ENCODE data around the gene RALGPS1. TPM values are rescaled to one million over a fixed set of nuclear protein-coding genes. Genes with fewer than 3 reads are reported as not detected.

RALGPS1 gene
- total RNA-seq, 2 experiments from 2014 or later: 1.9 to 4.4 TPM

- no peak for ATAC-seq
- Mint-ChIP-seq H3K9me3 (ENCODE audit: low read depth) (no peaks in the 10 kb centered on the region), H3K4me3 (no peak overlapping the region), H3K27me3 (peaks cover 4% of the 10 kb centered on the region), H3K4me1 (no peaks in the 10 kb centered on the region), H3K27ac (no peak overlapping the region), H3K36me3 (no peaks in the 10 kb centered on the region)
- CTCF ChIA-PET: no interaction called here
- DNase-seq: no peak
These were observed 344.3 kb downstream of the RALGPS1 start for GRCh38 chr9:127258606-127259471.

GRCh38 chr9:127262602-127263001, 348.0 kb downstream of the RALGPS1 start:
- Mint-ChIP-seq H3K4me1 (no peaks in the 10 kb centered on the region), H3K36me3 (no peaks in the 10 kb centered on the region), H3K9me3 (ENCODE audit: low read depth) (no peaks in the 10 kb centered on the region), H3K27ac (no peak overlapping the region), H3K27me3 (no peaks in the 10 kb centered on the region), H3K4me3 (no peak overlapping the region)
- DNase-seq: no peak
- CTCF ChIA-PET: interaction anchor here (1.6 kb wide), 1 partner anchor 13 kb away, joined by 3 read pairs; no protein-coding TSS in a partner anchor
- no peak for ATAC-seq

GRCh38 chr9:127263237-127263636, 348.7 kb downstream of the RALGPS1 start:
- H3K4me1 Mint-ChIP-seq: no peaks in the 10 kb centered on the region
- H3K36me3 Mint-ChIP-seq: no peaks in the 10 kb centered on the region
- CTCF ChIA-PET: interaction anchor here (1.6 kb wide), 1 partner anchor 12 kb away, joined by 3 read pairs; no protein-coding TSS in a partner anchor
- no peak for DNase-seq
- no peak overlapping the region for H3K27ac Mint-ChIP-seq
- no peaks in the 10 kb centered on the region for H3K27me3 Mint-ChIP-seq
- no peak overlapping the region for H3K4me3 Mint-ChIP-seq
- H3K9me3 Mint-ChIP-seq (ENCODE audit: low read depth): no peaks in the 10 kb centered on the region
- no peak for ATAC-seq

- Mint-ChIP-seq H3K27me3 (no peaks in the 10 kb centered on the region), H3K4me3 (no peak overlapping the region), H3K36me3 (no peaks in the 10 kb centered on the region), H3K27ac (no peak overlapping the region), H3K9me3 (ENCODE audit: low read depth) (no peaks in the 10 kb centered on the region), H3K4me1 (no peaks in the 10 kb centered on the region)
- DNase-seq (no peak), ATAC-seq (no peak)
- CTCF ChIA-PET: interaction anchor here (1.2 kb wide), 1 partner anchor 10 kb away, joined by 3 read pairs; no protein-coding TSS in a partner anchor
These were observed 349.1 kb downstream of the RALGPS1 start for GRCh38 chr9:127263664-127264063.

GRCh38 chr9:127264462-127265219, 350.1 kb downstream of the RALGPS1 start, which contains the start of gene GARNL3:
Gene GARNL3, plus strand, starts transcription at chr9:127264774. Its CDS starts 104 bp downstream, at chr9:127264878.
- Mint-ChIP-seq H3K9me3 (ENCODE audit: low read depth) (no peaks in the 10 kb centered on the region), H3K36me3 (no peaks in the 10 kb centered on the region), H3K27ac (no peak within 1 kb of the TSS), H3K27me3 (no peaks in the 10 kb centered on the region), H3K4me3 (no peak within 1 kb of the TSS), H3K4me1 (no peaks in the 10 kb centered on the region)
- no peak for DNase-seq
- ATAC-seq: no peak
- CTCF ChIA-PET: interaction anchor here (1.2 kb wide), 1 partner anchor 9 kb away, joined by 3 read pairs; no protein-coding TSS in a partner anchor

- Mint-ChIP-seq H3K36me3 (no peaks in the 10 kb centered on the region), H3K9me3 (ENCODE audit: low read depth) (no peaks in the 10 kb centered on the region), H3K4me3 (no peak overlapping the region), H3K4me1 (no peaks in the 10 kb centered on the region), H3K27me3 (peaks cover 5% of the 10 kb centered on the region), H3K27ac (no peak overlapping the region)
- CTCF ChIA-PET: no interaction called here
- ATAC-seq: no peak
- no peak for DNase-seq
These were observed 353.4 kb downstream of the RALGPS1 start for GRCh38 chr9:127267793-127268525.

- Mint-ChIP-seq H3K4me3 (no peak overlapping the region), H3K4me1 (no peaks in the 10 kb centered on the region), H3K27ac (no peak overlapping the region), H3K9me3 (ENCODE audit: low read depth) (no peaks in the 10 kb centered on the region), H3K36me3 (no peaks in the 10 kb centered on the region), H3K27me3 (peaks cover 5% of the 10 kb centered on the region)
- CTCF ChIA-PET: no interaction called here
- no peak for DNase-seq
- ATAC-seq: no peak
These were observed 354.9 kb downstream of the RALGPS1 start for GRCh38 chr9:127269449-127269848.

Other genes starting within 250 kb of the RALGPS1 start
- gene ZBTB43, start 109.7 kb upstream of the RALGPS1 start, total RNA-seq: 10 to 100 TPM; 25.2 to 28.9 TPM
- 1 to 10 TPM; 7.4 to 7.5 TPM for gene ZBTB34, start 54.1 kb upstream of the RALGPS1 start, total RNA-seq
- gene ANGPTL2, start 207.9 kb downstream of the RALGPS1 start, total RNA-seq: not detected